Left forelimb (tissue), 1 donor: Measurements from ENCODE around the gene MAP2K6.

ENCODE experiments used
- DNase-seq: peaks from one replicate; pipeline ENCODE4 v3.0.0-alpha.2; 2018; ENCODE audit warnings: low spot score

MAP2K6 gene

GRCh38 chr17:69535016-69535570, 120.6 kb downstream of the MAP2K6 start:
- no peak for DNase-seq

- no peak for DNase-seq
Measured at GRCh38 chr17:69538795-69539194, 124.3 kb downstream of the MAP2K6 start.

- no peak for DNase-seq
Measured at GRCh38 chr17:69539274-69539673, 124.8 kb downstream of the MAP2K6 start.

GRCh38 chr17:69539781-69540319, 125.4 kb downstream of the MAP2K6 start:
- DNase-seq = no peak

GRCh38 chr17:69540356-69540755, 125.9 kb downstream of the MAP2K6 start:
- no peak for DNase-seq

GRCh38 chr17:69547230-69547629, 132.7 kb downstream of the MAP2K6 start:
- DNase-seq = no peak

- no peak for DNase-seq
Measured at GRCh38 chr17:69547947-69548346, 133.4 kb downstream of the MAP2K6 start.

- DNase-seq = no peak
Measured at GRCh38 chr17:69551212-69552010, 136.9 kb downstream of the MAP2K6 start.

GRCh38 chr17:69552986-69553667, 138.6 kb downstream of the MAP2K6 start:
- DNase-seq = no peak

- no peak for DNase-seq
Measured at GRCh38 chr17:69555056-69555455, 140.6 kb downstream of the MAP2K6 start.

- DNase-seq = no peak
Measured at GRCh38 chr17:69557339-69557738, 142.8 kb downstream of the MAP2K6 start.

GRCh38 chr17:69558796-69559195, 144.3 kb downstream of the MAP2K6 start:
- DNase-seq = no peak

- DNase-seq = no peak
Measured at GRCh38 chr17:69560987-69561441, 146.5 kb downstream of the MAP2K6 start.

- DNase-seq = no peak
Measured at GRCh38 chr17:69561462-69561861, 147.0 kb downstream of the MAP2K6 start.

GRCh38 chr17:69565447-69565846, 150.9 kb downstream of the MAP2K6 start:
- DNase-seq = no peak

- no peak for DNase-seq
Measured at GRCh38 chr17:69567130-69567529, 152.6 kb downstream of the MAP2K6 start.

- DNase-seq = no peak
Measured at GRCh38 chr17:69572747-69573146, 158.2 kb downstream of the MAP2K6 start.

GRCh38 chr17:69573396-69573795, 158.9 kb downstream of the MAP2K6 start:
- no peak for DNase-seq

- no peak for DNase-seq
Measured at GRCh38 chr17:69574257-69575197, 160.0 kb downstream of the MAP2K6 start.

- DNase-seq = no peak
Measured at GRCh38 chr17:69575346-69575761, 160.9 kb downstream of the MAP2K6 start.

GRCh38 chr17:69577098-69577497, 162.6 kb downstream of the MAP2K6 start:
- no peak for DNase-seq
